Astrocyte (in vitro differentiated cells and primary cell): ENCODE data around the gene VASP.

Source experiments
- EZH2 ChIP-seq: IDR thresholded peaks from 2 replicates; pipeline ENCODE4 v1.6.1; 2012; ENCODE audit warnings: mild to moderate bottlenecking, low read length, inconsistent platforms; ENCODE audit not compliant: insufficient read depth
- TF ChIP-seq, protein P1 (sequence below): IDR thresholded peaks from 2 replicates; pipeline ENCODE4 v1.5.1; 2011; ENCODE audit warnings: low read depth, mild to moderate bottlenecking, inconsistent platforms, low read length, moderate library complexity; ENCODE audit not compliant: insufficient read depth

DNA sequence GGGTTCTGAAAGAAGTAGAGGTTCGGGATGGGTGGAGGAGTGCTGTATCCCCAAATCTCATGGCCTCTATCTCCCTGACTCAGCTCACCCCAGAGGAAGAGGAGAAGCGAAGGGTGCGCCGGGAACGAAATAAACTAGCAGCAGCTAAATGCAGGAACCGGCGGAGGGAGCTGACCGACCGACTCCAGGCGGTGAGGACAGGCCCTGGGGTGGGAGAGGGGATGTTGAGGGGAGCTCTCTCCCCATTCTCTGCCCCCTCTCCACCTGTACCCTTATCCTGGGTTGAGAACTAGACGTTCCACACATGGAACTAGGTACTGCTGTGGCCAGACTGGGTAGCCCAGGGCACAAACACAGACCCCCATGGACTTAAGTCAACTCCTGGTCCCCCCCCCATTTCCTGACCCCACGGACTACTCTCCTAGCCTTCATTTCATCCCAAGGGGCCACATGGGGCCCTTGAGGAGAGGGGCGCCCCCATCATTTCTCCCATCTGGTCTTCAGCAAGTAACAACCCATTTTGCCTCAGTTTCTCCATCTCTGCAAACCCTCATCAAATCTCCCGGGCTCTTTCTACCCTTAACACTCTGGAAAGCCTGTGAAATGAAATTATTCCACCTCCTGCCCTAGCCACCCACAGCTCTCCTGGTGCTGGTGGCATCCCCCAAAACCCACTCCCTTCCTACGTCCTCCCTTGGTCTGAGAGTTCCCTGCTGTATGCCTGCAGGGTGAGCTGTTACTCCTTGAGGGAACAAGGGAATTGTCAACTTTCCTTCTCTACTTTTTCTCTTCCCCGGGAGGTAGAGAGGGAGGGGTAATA, 36.0 kb upstream of the VASP start:
- TF ChIP-seq, protein P1, sequence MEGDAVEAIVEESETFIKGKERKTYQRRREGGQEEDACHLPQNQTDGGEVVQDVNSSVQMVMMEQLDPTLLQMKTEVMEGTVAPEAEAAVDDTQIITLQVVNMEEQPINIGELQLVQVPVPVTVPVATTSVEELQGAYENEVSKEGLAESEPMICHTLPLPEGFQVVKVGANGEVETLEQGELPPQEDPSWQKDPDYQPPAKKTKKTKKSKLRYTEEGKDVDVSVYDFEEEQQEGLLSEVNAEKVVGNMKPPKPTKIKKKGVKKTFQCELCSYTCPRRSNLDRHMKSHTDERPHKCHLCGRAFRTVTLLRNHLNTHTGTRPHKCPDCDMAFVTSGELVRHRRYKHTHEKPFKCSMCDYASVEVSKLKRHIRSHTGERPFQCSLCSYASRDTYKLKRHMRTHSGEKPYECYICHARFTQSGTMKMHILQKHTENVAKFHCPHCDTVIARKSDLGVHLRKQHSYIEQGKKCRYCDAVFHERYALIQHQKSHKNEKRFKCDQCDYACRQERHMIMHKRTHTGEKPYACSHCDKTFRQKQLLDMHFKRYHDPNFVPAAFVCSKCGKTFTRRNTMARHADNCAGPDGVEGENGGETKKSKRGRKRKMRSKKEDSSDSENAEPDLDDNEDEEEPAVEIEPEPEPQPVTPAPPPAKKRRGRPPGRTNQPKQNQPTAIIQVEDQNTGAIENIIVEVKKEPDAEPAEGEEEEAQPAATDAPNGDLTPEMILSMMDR: no peak
- TF ChIP-seq EZH2: no peak
